ENCODE measurements around the gene IFT27.

The IFT27 gene

GRCh38 chr22:36725366-36726006 is 50.4 kb downstream of the IFT27 start:
- no peak for DNase-seq (ENCODE audit: low read depth in 2 of 2)

- no peak for DNase-seq (ENCODE audit: low read depth in 2 of 2)
Observed at GRCh38 chr22:36724836-36725235, 51.1 kb downstream of the IFT27 start.

- no peak for DNase-seq (ENCODE audit: low read depth in 2 of 2)
Observed at GRCh38 chr22:36722055-36722454, 53.9 kb downstream of the IFT27 start.

- no peak for DNase-seq (ENCODE audit: low read depth in 2 of 2)
Observed at GRCh38 chr22:36715647-36716046, 60.3 kb downstream of the IFT27 start.

- no peak for DNase-seq (ENCODE audit: low read depth in 2 of 2)
Observed at GRCh38 chr22:36714110-36714509, 61.8 kb downstream of the IFT27 start.

- no peak for DNase-seq (ENCODE audit: low read depth in 2 of 2)
Observed at GRCh38 chr22:36713436-36713835, 62.5 kb downstream of the IFT27 start.

Measured in stimulated activated CD4-positive, alpha-beta T cell treated with anti-CD3 and anti-CD28 coated beads, Interleukin-1b, Interleukin-23, amount 100 ng/mL, for 4 hours (primary cell).